Neutrophil (primary cell): Measurements from ENCODE around the gene TCAF2.
"Not testable (repeated sequence)": the region's sequence is repeated elsewhere in the genome, so short reads cannot be mapped to it uniquely, and the experiment has no call there.

Source experiments
- H3K27ac ChIP-seq: fragments of 200-600 bp; sonication (generic); 2 replicates; pipeline ENCODE4 v1.5.1; 2016; ENCODE audit warnings: mild to moderate bottlenecking, moderate library complexity
- H3K27me3 ChIP-seq: fragments of 200-600 bp; sonication (generic); 2 replicates; pipeline ENCODE4 v1.6.0; 2016; ENCODE audit warnings: mild to moderate bottlenecking
- H3K36me3 ChIP-seq: fragments of 200-600 bp; sonication (generic); 2 replicates; pipeline ENCODE4 v1.5.1; 2017
- H3K4me1 ChIP-seq, 2 experiments: fragments of 200-600 bp in 1 of 2; sonication (generic) in 1 of 2; 1 replicate in 1 of 2; 2 replicates in 1 of 2; pipeline versions ENCODE4 v1.5.1 to v1.6.1; 2013 to 2016; ENCODE audit warnings: low read depth in 1 of 2, low read length in 1 of 2, mild to moderate bottlenecking in 1 of 2, moderate library complexity in 1 of 2; ENCODE audit not compliant: control insufficient read depth in 1 of 2, insufficient read depth in 1 of 2
- H3K4me3 ChIP-seq, 2 experiments: fragments of 200-600 bp in 1 of 2; sonication (generic) in 1 of 2; 1 replicate in 1 of 2; 2 replicates in 1 of 2; pipeline ENCODE4 v1.5.1; 2013 to 2016; ENCODE audit warnings: low read depth in 1 of 2, low read length in 1 of 2, mild to moderate bottlenecking in 1 of 2, moderate library complexity in 1 of 2
- H3K9me3 ChIP-seq: fragments of 200-600 bp; sonication (generic); 2 replicates; pipeline ENCODE4 v1.5.1; 2016

TCAF2 gene

DNA sequence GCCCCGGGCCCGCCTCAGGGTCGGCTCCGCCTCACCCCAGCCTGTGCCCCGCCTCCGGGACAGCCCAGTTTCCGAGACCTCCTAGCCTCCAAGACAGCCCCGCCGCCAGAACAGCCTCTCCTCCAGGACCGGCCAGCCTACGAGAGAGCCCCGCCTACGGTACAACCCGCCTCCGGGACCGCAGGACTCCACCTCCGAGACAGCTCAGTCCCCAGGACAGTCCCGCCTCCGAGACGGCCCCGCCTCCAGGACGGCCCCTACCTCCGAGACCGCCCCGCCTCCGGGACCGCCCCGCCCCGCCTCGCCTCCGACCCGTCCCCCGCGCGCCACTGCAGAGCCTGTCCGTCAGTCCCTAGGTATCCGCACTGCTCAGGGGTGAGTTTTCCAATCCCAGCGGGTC lies at the start of gene TCAF2:
Gene TCAF2, plus strand, starts transcription at position 329 of the 400 bp plus-strand sequence.
- H3K4me1 ChIP-seq, H3K27me3 ChIP-seq, H3K36me3 ChIP-seq, H3K27ac ChIP-seq, H3K4me3 ChIP-seq, H3K9me3 ChIP-seq: not testable (repeated sequence)

DNA sequence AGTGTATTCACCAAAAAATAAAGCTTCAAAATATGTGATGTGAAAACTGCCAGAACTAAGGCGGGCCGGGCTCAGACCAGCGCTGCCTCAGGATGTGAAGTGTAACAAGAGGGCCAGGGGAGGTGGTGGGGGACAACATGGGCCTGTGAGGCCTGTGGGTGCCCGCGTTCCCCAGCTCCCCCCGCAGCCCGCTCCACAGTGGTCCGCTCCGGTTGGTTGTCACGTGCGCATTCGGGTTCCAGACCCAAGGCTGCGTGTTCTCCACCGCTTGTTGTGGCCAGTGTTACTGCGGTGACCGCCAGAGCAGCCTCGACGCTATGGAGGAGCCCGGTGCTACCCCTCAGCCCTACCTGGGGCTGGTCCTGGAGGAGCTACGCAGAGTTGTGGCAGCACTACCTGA lies 49.3 kb upstream of the TCAF2 start, which contains the start of gene CTAGE15:
Gene CTAGE15, plus strand, starts transcription at position 301 of the 400 bp plus-strand sequence. Its CDS starts 17 bp downstream, at position 318.
- H3K4me3 ChIP-seq, H3K9me3 ChIP-seq, H3K36me3 ChIP-seq, H3K27me3 ChIP-seq, H3K27ac ChIP-seq, H3K4me1 ChIP-seq: not testable (repeated sequence)

DNA sequence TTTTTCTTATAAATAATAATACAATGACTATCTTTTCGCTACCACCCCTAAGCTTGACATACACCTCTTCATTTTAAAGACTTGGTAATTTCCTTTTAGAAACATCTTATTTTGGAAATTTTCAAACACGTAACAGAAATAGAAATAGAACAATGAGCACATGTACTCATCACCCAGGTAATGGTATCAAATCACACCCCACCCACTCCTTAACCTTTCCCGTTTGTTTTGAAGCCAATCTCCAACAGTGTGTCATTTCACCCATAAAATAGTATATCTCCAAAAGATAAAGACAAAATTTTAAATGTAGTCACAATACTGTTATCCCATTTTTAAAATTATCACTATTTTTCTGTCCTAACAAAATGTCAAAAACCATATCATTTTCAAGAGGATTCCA lies 32.6 kb upstream of the TCAF2 start:
- not testable (repeated sequence) for H3K27ac ChIP-seq, H3K27me3 ChIP-seq, H3K9me3 ChIP-seq, H3K4me1 ChIP-seq, H3K36me3 ChIP-seq, H3K4me3 ChIP-seq

DNA sequence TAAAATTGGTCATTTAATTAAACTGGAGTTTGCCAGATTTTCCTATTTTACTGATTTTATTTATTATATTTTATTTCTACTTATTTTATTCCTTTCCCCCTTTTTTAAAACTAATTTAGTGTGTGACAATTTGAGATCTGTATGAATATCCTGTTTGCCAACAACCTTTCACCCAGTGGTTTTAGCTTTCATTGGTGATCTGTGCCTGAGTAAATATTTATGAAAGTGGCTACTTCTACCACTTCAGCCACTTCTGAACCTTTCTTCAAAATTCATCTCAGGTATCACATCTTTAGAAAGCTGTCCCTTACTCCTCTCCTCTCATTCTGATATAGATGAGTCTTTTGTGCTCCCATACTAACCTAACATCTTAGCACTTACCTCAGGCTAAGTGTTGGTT lies 30.9 kb upstream of the TCAF2 start:
- H3K36me3 ChIP-seq: not testable (repeated sequence)

DNA sequence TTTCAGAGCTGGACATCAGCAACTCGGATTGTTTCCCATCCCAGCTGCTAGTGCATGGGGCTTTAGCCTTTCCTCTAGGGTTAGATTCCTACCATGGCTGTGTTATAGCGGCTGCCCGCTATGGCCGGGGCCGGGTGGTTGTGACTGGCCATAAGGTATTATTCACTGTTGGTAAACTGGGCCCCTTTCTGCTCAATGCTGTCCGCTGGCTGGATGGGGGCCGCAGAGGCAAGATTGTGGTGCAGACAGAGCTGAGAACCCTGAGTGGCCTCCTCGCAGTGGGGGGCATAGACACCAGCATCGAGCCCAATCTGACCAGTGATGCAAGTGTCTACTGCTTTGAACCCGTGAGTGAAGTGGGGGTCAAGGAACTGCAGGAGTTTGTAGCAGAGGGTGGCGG lies 22.7 kb upstream of the TCAF2 start:
- H3K9me3 ChIP-seq, H3K4me1 ChIP-seq, H3K27ac ChIP-seq, H3K4me3 ChIP-seq, H3K36me3 ChIP-seq, H3K27me3 ChIP-seq: not testable (repeated sequence)

More for the DNA sequence above, 30.9 kb upstream of the TCAF2 start:
- H3K4me3 ChIP-seq, H3K27ac ChIP-seq, H3K27me3 ChIP-seq, H3K4me1 ChIP-seq, H3K9me3 ChIP-seq: not testable (repeated sequence)

DNA sequence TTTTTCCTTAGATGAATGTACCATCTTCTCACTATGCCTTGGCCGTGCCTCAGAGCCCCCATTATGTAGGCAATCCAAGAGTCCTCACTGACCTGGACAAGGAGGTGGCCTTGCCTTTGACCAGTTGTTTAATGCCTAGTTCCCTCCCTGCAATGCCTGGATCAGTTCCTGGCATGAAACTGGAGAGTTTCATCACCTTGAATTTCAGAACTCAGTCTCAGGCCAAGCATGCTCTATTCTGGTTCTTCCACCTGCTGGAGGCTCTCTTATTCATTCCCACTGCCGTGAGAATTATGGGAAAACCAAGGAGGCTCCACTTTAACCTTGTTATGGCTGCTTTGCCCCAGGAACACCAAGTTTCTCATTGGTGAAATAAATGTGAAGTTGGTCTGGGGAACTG lies 17.2 kb upstream of the TCAF2 start:
- not testable (repeated sequence) for H3K27me3 ChIP-seq, H3K4me1 ChIP-seq, H3K36me3 ChIP-seq, H3K9me3 ChIP-seq, H3K4me3 ChIP-seq, H3K27ac ChIP-seq

DNA sequence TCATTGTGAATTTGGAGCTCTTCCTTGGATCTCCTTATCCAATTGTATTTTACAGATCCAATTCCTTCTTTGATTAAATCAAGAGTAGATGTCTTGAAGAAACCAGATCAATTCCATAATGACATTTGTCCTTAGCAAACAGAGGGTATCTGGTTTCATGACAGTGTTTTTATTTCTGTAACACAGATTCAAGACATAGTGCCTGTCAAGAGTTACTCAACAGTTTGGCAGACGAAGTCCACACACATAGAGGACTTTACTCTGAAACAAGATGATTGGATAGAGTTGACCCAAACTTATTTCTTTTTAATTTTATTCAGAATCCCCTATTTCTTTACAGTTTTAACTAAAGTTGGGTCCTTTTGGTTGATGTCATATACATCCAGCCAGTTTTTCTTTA lies 14.7 kb upstream of the TCAF2 start:
- not testable (repeated sequence) for H3K27me3 ChIP-seq, H3K4me1 ChIP-seq, H3K4me3 ChIP-seq, H3K9me3 ChIP-seq, H3K36me3 ChIP-seq, H3K27ac ChIP-seq

DNA sequence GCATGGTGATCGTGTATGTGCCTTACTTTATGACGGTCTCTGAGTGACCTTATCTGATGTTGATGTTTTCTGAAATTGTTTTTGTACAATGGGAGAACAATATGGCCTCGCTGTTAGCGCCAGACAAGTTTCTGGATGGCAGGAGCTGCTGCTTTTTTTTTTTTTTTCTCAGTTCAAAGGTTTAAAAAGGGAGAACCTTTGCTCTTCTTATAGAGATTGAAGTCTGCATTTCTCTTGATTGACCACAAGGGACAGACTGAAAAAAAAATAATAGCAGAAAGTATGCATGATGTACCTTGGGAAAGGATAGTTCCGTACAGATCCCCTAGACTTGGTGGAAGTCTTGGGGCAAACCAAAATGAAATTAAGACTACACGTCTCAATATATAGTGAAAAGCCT lies 5.2 kb upstream of the TCAF2 start:
- H3K27ac ChIP-seq: not testable (repeated sequence)

DNA sequence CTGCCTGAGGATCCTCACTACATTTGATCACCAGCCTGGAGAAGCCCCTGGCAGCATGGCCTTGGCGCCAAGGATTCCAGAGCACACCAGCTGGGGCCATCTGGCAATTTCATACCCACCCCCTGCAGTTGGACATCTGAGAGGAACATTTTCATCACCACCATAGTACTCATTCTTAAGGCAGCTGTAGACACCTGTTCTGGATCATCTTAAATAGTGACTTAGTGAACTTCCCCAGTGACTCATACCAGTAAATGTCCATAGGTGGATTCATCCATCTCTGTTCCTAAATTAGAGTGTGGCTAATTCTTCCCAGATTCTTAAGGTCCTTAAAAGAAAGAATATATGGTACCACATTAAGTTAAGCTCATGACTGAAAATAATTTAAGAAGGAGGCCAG lies 3.6 kb upstream of the TCAF2 start:
- H3K27ac ChIP-seq, H3K36me3 ChIP-seq, H3K9me3 ChIP-seq, H3K27me3 ChIP-seq, H3K4me3 ChIP-seq, H3K4me1 ChIP-seq: not testable (repeated sequence)

More for the DNA sequence above, 5.2 kb upstream of the TCAF2 start:
- not testable (repeated sequence) for H3K27me3 ChIP-seq, H3K36me3 ChIP-seq, H3K4me1 ChIP-seq, H3K9me3 ChIP-seq, H3K4me3 ChIP-seq

DNA sequence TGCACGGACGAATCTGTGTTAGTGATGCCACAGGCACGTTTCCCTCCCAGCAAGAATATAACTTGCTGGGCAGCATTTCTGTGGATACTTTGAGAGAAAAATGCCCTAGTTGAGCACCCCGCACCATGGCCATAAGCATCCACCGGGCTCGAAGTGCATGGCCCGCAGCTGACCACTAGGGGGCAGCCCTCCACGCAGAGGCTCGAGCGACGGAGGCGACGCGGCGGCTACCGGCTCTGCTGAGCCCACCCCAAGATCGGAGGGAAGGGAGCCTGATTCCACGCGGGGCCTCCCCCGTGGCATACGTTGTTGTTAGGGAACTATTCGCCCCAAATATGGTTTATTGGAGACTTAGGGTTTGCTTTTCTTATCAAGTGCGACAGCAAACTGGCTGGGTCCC lies 716 bp upstream of the TCAF2 start:
- not testable (repeated sequence) for H3K4me3 ChIP-seq, H3K9me3 ChIP-seq, H3K36me3 ChIP-seq, H3K4me1 ChIP-seq, H3K27me3 ChIP-seq, H3K27ac ChIP-seq

DNA sequence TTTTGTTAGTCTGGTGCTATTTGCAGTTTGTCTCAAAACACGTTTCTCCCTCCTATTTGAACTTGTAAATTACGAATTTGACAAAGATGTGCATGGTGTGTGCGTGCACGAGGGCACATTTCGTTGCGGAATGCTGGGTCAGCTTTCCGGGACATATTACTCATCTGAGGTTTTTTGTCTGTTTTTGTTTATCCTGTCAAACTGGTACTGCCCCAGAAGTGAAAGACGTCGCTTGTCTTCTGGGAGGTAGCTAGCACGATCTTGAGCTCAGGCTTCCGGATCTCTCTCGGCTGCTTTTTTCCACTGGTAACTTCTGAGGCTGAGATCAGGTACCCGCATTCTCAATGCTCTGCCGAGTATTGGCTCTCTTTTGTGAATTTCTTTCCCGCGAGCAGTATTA lies 401 bp downstream of the TCAF2 start:
- not testable (repeated sequence) for H3K27ac ChIP-seq, H3K36me3 ChIP-seq, H3K4me1 ChIP-seq, H3K27me3 ChIP-seq, H3K9me3 ChIP-seq, H3K4me3 ChIP-seq

DNA sequence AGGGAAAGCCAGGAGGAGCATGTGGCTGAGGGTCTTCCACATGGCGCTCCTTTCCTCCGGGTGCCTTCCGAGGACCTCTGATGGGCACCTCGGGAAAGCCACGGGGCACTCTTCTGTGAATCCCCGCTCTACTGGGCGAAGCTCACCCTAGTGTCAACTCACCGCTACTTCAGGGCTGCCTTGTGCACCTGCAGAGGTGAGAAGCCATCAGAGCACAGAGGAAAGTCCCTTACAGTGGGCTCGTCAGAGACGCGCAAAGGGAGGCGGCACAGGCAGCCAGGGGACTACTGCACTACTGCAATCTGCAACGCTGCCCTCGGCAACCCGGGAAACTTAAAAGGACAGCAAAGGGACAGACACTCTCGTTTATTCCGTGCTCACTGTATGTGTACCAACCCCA lies 1.4 kb downstream of the TCAF2 start:
- not testable (repeated sequence) for H3K4me1 ChIP-seq, H3K27ac ChIP-seq, H3K9me3 ChIP-seq, H3K36me3 ChIP-seq, H3K4me3 ChIP-seq, H3K27me3 ChIP-seq

DNA sequence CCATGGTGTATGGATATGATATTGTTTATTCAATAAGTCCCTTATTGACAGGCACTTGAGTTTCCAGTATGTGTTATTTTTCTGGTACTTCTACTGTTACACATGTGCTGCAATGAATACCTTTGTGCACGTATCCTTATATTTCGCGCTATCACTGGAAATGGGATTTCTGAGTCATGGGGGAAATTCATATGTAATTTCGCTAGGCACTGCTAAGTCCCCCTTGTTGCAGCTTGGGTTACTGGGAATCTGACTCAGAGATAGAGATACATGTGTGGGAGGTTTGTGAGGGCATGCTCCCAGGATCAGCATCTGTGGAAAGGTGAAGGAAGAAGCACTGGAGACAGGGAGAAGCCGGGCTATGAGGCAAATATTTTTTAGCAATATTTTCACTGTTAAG lies 9.9 kb downstream of the TCAF2 start:
- not testable (repeated sequence) for H3K36me3 ChIP-seq, H3K9me3 ChIP-seq, H3K27me3 ChIP-seq, H3K4me3 ChIP-seq, H3K4me1 ChIP-seq, H3K27ac ChIP-seq

DNA sequence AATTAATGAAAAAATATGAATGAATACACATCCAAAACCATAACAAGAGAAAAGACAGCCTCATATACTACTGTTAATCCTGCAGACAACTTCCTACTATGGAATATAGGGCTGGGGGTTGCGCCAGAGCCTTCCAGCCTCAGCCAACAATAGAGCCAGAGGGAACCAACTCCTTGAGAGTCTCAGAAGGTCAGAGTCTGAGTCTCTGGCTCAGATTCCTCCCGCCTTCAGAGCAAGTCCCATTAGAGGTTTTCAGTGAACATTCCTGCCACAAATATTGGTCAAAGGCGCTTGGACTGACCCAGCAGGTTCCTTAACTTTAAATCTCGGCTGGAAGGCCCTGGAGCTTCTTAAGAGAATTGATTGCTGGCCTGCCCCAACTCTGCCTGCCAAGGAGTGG lies 11.7 kb downstream of the TCAF2 start:
- H3K9me3 ChIP-seq, H3K27me3 ChIP-seq, H3K27ac ChIP-seq, H3K36me3 ChIP-seq, H3K4me1 ChIP-seq, H3K4me3 ChIP-seq: not testable (repeated sequence)

DNA sequence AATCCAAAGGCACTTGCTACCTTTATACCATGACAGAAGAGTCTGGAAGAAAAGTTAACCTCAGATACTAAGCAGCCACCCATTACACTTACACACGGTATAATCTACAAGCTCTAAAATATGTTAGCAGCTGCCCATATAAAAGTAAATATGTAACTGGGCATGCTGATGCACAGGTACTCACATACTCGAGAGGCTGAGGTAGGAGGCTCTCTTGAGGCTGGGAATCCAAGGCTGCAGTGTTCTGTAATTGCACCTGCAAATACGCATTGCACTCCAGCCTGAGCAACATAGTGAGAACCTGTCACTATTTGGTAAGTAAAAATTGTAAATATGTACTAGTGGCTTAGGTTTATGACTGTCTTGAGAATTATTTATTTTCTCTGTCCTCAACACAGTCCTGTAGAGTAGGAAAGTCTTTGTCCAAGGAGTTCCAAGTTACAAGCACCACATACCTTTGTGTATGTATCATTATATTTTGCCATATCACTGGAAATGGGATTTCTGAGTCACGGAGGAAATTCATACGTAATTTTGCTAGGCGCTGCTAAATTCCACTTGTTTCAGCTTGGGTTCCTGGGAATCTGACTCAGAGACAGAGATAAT lies 12.3 kb downstream of the TCAF2 start:
- not testable (repeated sequence) for H3K9me3 ChIP-seq, H3K27ac ChIP-seq

More for the DNA sequence above, 12.3 kb downstream of the TCAF2 start:
- H3K4me1 ChIP-seq, H3K4me3 ChIP-seq, H3K27me3 ChIP-seq, H3K36me3 ChIP-seq: not testable (repeated sequence)
